Stimulated activated CD4-positive, alpha-beta T cell treated with anti-CD3 and anti-CD28 coated beads, Interleukin-4, amount 100 ng/mL, for 48 hours (primary cell): ENCODE data around the gene PCYT2.
"Not testable (repeated sequence)": the region's sequence is repeated elsewhere in the genome, so short reads cannot be mapped to it uniquely, and the experiment has no call there.

Experiments
- DNase-seq, 2 donors: peaks; one replicate each; pipeline ENCODE4 v3.0.0-alpha.2; 2020; ENCODE audit warnings: low read depth in 2 of 2

Gene PCYT2

DNA sequence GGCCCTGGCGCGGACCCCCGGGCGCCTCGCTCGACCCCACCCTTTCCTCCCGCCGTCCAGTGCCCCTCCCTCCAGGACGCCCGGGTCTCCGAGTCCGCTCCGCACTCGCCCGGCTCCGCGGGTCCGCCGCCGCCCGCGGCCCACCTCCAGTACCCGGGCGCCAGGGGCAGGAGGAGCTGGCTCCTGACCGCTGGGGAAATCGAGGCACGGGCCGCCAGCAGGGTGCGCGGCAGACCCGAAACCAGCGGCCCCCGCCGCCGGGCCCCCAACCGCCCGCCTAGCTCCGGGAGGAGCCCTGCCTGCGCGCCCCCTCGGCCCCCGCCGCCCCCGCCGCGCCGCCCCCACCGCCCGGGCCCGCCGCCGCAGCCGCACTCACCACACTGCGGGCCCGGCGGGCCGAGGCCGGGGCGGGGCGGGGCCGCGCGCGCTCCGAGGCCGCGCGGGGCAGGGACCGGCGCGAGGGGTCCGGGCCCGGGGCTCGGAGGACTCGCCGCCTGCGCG is 16.0 kb upstream of the PCYT2 start:
- no peak for DNase-seq

DNA sequence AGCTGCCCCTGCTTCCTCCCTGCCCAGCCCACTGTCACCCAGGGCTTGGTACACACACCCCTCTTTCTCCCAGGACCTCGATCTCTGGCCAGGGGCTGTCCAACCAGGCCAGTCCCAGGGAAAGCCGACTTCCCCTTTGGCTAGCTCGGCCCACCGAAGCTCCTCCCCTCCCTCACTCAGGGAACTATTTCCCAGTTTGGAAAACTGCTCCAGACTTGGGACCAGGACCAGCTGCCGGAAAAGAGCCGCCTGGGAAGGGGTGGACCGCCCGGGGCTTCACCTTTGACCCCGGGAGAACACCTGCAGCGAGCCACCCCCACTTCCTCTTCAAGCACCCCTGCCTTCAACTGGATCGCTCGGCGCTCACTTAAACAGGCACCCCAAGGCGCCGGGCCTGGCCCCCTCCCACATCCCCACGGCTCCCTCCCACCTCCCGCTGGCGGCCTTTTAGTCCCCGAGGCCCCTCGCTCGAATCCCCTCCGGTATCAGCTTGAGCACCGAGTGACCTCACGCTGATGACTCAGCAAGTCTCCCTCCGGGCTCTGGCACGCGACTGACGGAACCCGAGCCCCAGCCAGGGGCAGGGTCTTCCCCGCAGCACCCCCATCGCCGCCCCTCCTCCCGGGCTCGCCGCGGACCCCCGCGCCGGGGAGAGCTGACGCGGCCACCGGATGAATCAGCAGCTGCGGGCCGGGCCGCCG is 15.4 kb upstream of the PCYT2 start:
- peak; percentile 53 to 63 for DNase-seq

- no peak for DNase-seq
Observed at GRCh38 chr17:81925860-81926450, 14.8 kb upstream of the PCYT2 start.

DNA sequence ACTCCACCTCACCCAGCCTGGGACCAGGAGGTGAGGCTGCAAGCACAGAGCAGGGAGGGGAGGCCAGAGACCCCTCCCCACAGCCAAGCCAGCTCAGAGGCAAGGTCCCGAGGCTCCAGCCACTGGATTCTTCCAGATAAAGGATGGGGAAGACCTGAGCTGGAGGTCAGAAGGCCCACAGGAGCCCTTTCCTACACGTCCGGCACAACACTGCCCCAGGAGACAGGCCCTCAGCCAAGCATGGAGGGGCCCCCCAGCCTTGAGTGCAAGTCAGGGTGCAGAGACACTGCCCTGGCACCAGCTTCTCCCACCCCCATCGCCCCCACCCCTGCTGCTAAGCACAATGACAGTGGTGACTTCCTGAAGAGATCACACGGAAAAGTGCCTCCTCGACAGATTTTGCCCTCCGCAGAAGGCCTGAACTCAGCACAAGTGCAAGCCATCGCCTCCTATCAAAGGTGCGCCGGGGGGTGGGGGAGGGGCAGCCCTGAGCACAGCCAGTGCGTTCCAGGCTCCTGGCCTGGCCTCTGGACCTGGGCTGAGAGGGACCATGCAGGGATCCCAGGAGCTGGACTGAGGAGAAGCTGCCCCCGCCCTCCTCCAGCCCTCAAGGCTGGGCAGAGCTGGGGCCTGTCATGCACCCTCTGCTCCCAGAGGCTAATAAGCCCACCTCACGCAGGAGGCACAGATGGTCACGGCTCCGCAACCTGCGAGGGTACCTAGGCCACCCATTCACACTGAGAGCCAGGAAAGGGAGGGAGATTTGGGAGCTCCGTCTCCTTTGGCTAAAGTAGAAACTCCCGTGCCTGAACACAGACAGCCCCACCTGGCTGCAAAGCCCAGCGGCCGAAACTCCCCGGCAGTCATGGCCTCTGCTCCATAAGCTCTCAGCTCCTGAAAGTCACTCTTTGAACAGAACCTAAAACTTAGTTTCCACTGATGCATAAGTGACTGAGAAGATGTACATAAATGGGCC is 13.6 kb upstream of the PCYT2 start:
- no peak for DNase-seq

GRCh38 chr17:81923302-81924260 is 12.4 kb upstream of the PCYT2 start:
- no peak for DNase-seq

GRCh38 chr17:81922566-81923301 is 11.5 kb upstream of the PCYT2 start:
- no peak for DNase-seq

DNA sequence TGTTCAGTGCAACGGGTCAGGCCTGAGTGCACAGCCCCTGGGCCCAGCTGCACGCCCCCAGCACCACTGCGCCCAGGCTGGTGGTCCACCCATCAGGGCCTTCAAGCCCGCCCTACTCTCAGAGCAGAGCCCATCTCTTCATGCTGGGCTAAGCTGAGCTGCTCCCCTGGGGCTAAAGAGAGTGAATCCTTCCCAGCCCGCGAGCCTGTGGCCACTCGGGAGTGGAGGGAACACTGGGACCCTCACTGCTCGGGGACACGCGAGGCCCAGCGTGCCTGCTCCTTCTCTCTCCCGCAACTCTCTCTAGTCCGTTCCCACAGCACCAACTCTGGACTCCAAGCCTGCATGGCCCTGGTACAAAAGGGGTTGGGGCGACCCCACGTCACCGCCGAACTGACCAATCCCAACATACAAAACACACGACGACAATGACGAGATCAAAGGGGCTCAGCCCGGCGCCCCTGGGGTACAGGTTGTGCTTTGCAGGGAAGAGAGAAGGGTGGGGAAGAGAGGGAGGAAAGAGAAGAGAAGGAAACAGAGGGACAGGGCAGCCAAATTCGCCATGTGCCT is 10.9 kb upstream of the PCYT2 start:
- no peak for DNase-seq

DNA sequence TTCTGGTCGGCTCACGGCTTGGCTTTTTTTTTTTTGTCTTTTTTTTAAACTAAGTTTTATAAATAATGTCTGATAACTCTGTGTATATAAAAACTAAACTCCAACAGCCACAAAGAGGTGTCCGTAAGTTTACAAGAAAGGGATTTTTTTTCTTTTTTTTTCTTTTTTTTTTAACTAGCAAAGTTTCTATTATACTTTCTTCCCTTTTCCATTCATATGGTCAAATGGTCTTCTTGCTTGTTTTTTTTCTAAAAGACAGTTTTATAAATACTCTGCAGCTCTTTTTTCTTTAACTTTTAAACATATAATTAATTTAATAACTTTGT is 10.3 kb upstream of the PCYT2 start:
- no peak for DNase-seq

DNA sequence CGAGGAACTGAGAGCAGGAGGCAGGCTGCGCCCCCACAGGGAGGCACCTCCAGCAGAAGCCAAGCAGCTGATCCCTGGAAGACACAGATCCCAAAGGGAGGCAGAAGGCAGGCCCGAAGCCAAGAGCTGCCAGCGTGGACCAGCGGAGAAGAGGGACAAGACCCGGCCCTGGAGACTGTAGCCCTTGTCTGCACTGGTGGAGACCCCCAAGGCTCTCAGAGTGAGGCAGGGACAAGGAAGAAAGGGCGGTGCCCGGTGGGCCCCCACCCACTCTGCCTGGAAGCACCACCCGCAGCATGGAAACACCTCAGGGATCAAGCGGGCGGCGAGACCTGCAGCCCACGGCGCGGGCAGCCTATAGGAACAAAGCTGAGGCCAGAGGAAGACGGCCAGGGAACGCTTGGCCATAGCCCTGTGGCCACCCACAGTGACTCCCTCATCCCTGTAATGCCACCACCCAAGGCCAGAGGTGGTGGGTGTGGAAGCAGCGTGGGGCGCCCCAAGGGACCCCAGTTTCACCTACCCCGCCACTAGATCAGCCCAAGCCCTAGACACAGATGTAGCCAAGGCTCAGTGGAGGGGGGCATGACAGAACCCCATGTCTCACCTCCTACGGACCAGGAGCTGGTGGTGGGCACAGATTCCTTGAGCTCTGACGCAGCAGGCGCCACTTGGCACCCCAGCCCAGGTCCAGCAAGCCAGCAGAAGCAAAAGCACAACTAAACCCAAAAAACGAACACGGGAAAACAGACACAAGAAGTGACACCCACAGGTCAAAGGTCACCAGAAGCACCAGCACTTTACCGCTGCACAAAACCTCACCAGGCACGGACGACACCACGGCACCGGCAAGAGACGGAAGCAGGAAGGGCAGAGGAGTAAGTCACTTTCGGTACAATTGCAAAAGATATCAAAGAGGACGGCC is 9.7 kb upstream of the PCYT2 start:
- no peak for DNase-seq

GRCh38 chr17:81918832-81919545 is 7.8 kb upstream of the PCYT2 start:
- no peak for DNase-seq

GRCh38 chr17:81918333-81918669 is 7.1 kb upstream of the PCYT2 start:
- DNase-seq = not testable (repeated sequence)

GRCh38 chr17:81917565-81918332 is 6.5 kb upstream of the PCYT2 start, which contains the start of gene SIRT7:
Gene SIRT7, minus strand, starts transcription at chr17:81918176. Its CDS starts 45 bp downstream, at chr17:81918131.
- peak; percentile 61 to 78 for DNase-seq

GRCh38 chr17:81916234-81917001 is 5.2 kb upstream of the PCYT2 start:
- no peak for DNase-seq

- DNase-seq = no peak
Observed at GRCh38 chr17:81915331-81915730, 4.1 kb upstream of the PCYT2 start.

- no peak for DNase-seq
Observed at GRCh38 chr17:81914103-81914850, 3.1 kb upstream of the PCYT2 start.

- DNase-seq = no peak
Observed at GRCh38 chr17:81913394-81914102, 2.3 kb upstream of the PCYT2 start.
